Esophagus squamous epithelium (tissue), 5 donors: ENCODE results near the gene ABLIM2. TPM values are rescaled to one million over a fixed set of nuclear protein-coding genes. Genes with fewer than 3 reads are reported as not detected.

ENCODE experiments used
- DNase-seq: peaks from one replicate; lab custom pipeline; 2025; lab: John Stamatoyannopoulos, UW
- H3K27ac ChIP-seq, 4 donors: fragments of 200-600 bp; sonication (generic); one replicate each; pipeline ENCODE4 v1.5.1; 2016 to 2019; ENCODE audit warnings: mild to moderate bottlenecking in 1 of 4
- H3K27me3 ChIP-seq, 4 donors: fragments of 200-600 bp; sonication (generic); 1 replicate in 3 of 4; 2 replicates in 1 of 4; pipeline versions ENCODE4 v1.5.1 to v1.6.0; 2017 to 2021; ENCODE audit warnings: antibody characterized with exemption in 1 of 4
- H3K36me3 ChIP-seq, 3 donors: fragments of 200-600 bp; sonication (generic); one replicate each; pipeline ENCODE4 v1.5.1; 2016 to 2019
- H3K4me1 ChIP-seq, 3 donors: fragments of 200-600 bp; sonication (generic); one replicate each; pipeline ENCODE4 v1.5.1; 2017 to 2019
- H3K4me3 ChIP-seq, 4 donors: fragments of 200-600 bp; sonication (generic); 1 replicate in 3 of 4; 2 replicates in 1 of 4; pipeline ENCODE4 v1.5.1; 2016 to 2019; ENCODE audit warnings: mild to moderate bottlenecking in 2 of 4, moderate library complexity in 1 of 4
- H3K9me3 ChIP-seq, 3 donors: fragments of 200-600 bp; sonication (generic); one replicate each; pipeline ENCODE4 v1.5.1; 2016 to 2019
- CTCF ChIP-seq, 6 experiments: fragments of 450-650 bp in 4 of 6; fragments of 200-600 bp in 2 of 6; sonication (generic) in 2 of 6; IDR thresholded peaks; one replicate each; pipeline ENCODE4 v1.5.1; 2016 to 2019; ENCODE audit warnings: antibody characterized with exemption in 6 of 6, mild to moderate bottlenecking in 4 of 6, moderate library complexity in 4 of 6
- POLR2A ChIP-seq, 4 donors: fragments of 450-650 bp; IDR thresholded peaks; one replicate each; pipeline ENCODE4 v1.6.1; 2017; ENCODE audit warnings: antibody characterized with exemption in 4 of 4, mild to moderate bottlenecking in 4 of 4, moderate library complexity in 3 of 4
- WGBS, 2 donors: methylation state at CpG; one replicate each; pipeline ENCODE4 v1.1.5; 2018; 5-methylcytosine and 5-hydroxymethylcytosine counted together
- intact Hi-C: fragments of 100-400 bp; cut with DNase I; formaldehyde crosslinking; loops from one replicate; pipeline ENCODE4 v1.15.0; 2022
- total RNA-seq, 4 donors: library from RNA; depleted of rRNA; stranded (reverse); fragments of >200 nt; gene quantifications; one replicate each; pipeline ENCODE4 v1.1.0, GENCODE V29; 2016
- donor health status: DM: yes; HTN: yes; CAD: no.

The ABLIM2 gene
- total RNA-seq, 4 donors from 2014 or later, result 13.5 to 26.7 (median 15.7) TPM

- no peak for DNase-seq
- intact Hi-C loops, result no loop called here
- no peaks in the 10 kb centered on the region for H3K27me3 ChIP-seq
- H3K9me3 ChIP-seq, result no peaks in the 10 kb centered on the region
- WGBS, 2 donors, result 82 to 85% methylated on average over 5 of the region's 5 CpGs
- TF ChIP-seq POLR2A (IDR thresholded peaks at IDR 0.05) (no peak), CTCF (IDR thresholded peaks at IDR 0.05) (no peak)
- H3K4me3 ChIP-seq, result no peak overlapping the region
- H3K4me1 ChIP-seq, result peaks cover 0 to 10% (median 0%) of the 10 kb centered on the region in 3 donors
- no peak overlapping the region for H3K27ac ChIP-seq
- peaks cover 0 to 48% (median 0%) of the 10 kb centered on the region in 3 donors for H3K36me3 ChIP-seq
These were observed 149.5 kb downstream of the ABLIM2 start for GRCh38 chr4:8009097-8009496.

GRCh38 chr4:8008391-8008790, 150.2 kb downstream of the ABLIM2 start:
- Histone ChIP-seq H3K27ac (no peak overlapping the region), H3K9me3 (no peaks in the 10 kb centered on the region), H3K4me1 (peaks cover 0 to 10% (median 0%) of the 10 kb centered on the region in 3 donors), H3K36me3 (peaks cover 0 to 53% (median 0%) of the 10 kb centered on the region in 3 donors), H3K4me3 (no peak overlapping the region), H3K27me3 (no peaks in the 10 kb centered on the region)
- no peak for DNase-seq
- intact Hi-C loops, result no loop called here
- TF ChIP-seq POLR2A (IDR thresholded peaks at IDR 0.05) (no peak), CTCF (IDR thresholded peaks at IDR 0.05) (no peak)
- WGBS, 2 donors, result 76 to 95% methylated on average over 6 to 12 of the region's 12 CpGs

- Histone ChIP-seq H3K27me3 (no peaks in the 10 kb centered on the region), H3K4me3 (no peak overlapping the region), H3K27ac (no peak overlapping the region), H3K36me3 (peaks cover 0 to 53% (median 0%) of the 10 kb centered on the region in 3 donors), H3K9me3 (no peaks in the 10 kb centered on the region), H3K4me1 (peaks cover 0 to 10% (median 0%) of the 10 kb centered on the region in 3 donors)
- no peak for TF ChIP-seq POLR2A (IDR thresholded peaks at IDR 0.05)
- no peak for TF ChIP-seq CTCF (IDR thresholded peaks at IDR 0.05)
- WGBS, 2 donors, result 75 to 84% methylated on average over 4 to 6 of the region's 11 CpGs
- DNase-seq, result no peak
- intact Hi-C loops, result no loop called here
These were observed 151.0 kb downstream of the ABLIM2 start for GRCh38 chr4:8007581-8007980.

GRCh38 chr4:8006471-8006870, 152.1 kb downstream of the ABLIM2 start:
- peaks cover 0 to 10% (median 0%) of the 10 kb centered on the region in 3 donors for H3K4me1 ChIP-seq
- peaks cover 0 to 53% (median 0%) of the 10 kb centered on the region in 3 donors for H3K36me3 ChIP-seq
- WGBS, 2 donors, result 20 to 82% methylated on average over 1 to 4 of the region's 12 CpGs
- no peak for DNase-seq
- no peak overlapping the region for H3K27ac ChIP-seq
- TF ChIP-seq CTCF (IDR thresholded peaks at IDR 0.05) (no peak), POLR2A (IDR thresholded peaks at IDR 0.05) (no peak)
- H3K4me3 ChIP-seq, result no peak overlapping the region
- intact Hi-C loops, result no loop called here
- H3K27me3 ChIP-seq, result no peaks in the 10 kb centered on the region
- no peaks in the 10 kb centered on the region for H3K9me3 ChIP-seq

- Histone ChIP-seq H3K27me3 (no peaks in the 10 kb centered on the region), H3K4me1 (peaks cover 0 to 5% (median 0%) of the 10 kb centered on the region in 3 donors), H3K36me3 (peaks cover 0 to 53% (median 0%) of the 10 kb centered on the region in 3 donors), H3K4me3 (no peak overlapping the region), H3K9me3 (no peaks in the 10 kb centered on the region), H3K27ac (no peak overlapping the region)
- 64 to 86% methylated on average over 5 to 7 of the region's 10 CpGs for WGBS, 2 donors
- TF ChIP-seq CTCF (IDR thresholded peaks at IDR 0.05), result no peak
- TF ChIP-seq POLR2A (IDR thresholded peaks at IDR 0.05), result no peak
- intact Hi-C loops, result no loop called here
- DNase-seq, result no peak
These were observed 152.8 kb downstream of the ABLIM2 start for GRCh38 chr4:8005814-8006215.
